Fibroblast of peridontal ligament (primary cell): ENCODE data around the gene B3GAT1.

Experiments
- DNase-seq: peaks from one replicate; pipeline ENCODE4 v3.0.0-alpha.2; 2010; ENCODE audit errors: extremely low read depth

B3GAT1 gene

GRCh38 chr11:134372536-134372935, 39.5 kb downstream of the B3GAT1 start:
- DNase-seq = no peak

- DNase-seq = no peak
Observed at GRCh38 chr11:134371436-134372185, 40.4 kb downstream of the B3GAT1 start.

GRCh38 chr11:134370526-134371435, 41.3 kb downstream of the B3GAT1 start:
- no peak for DNase-seq

- DNase-seq = no peak
Observed at GRCh38 chr11:134369656-134370525, 42.2 kb downstream of the B3GAT1 start.

GRCh38 chr11:134367781-134368180, 44.3 kb downstream of the B3GAT1 start:
- DNase-seq = no peak

- DNase-seq = no peak
Observed at GRCh38 chr11:134366254-134366653, 45.8 kb downstream of the B3GAT1 start.

- DNase-seq = no peak
Observed at GRCh38 chr11:134365011-134365925, 46.8 kb downstream of the B3GAT1 start.

GRCh38 chr11:134364261-134364660, 47.8 kb downstream of the B3GAT1 start:
- DNase-seq = no peak

- DNase-seq = no peak
Observed at GRCh38 chr11:134363592-134363991, 48.5 kb downstream of the B3GAT1 start.

- DNase-seq = no peak
Observed at GRCh38 chr11:134363161-134363560, 48.9 kb downstream of the B3GAT1 start.

- no peak for DNase-seq
Observed at GRCh38 chr11:134362192-134362901, 49.7 kb downstream of the B3GAT1 start.

- DNase-seq = no peak
Observed at GRCh38 chr11:134361661-134362060, 50.4 kb downstream of the B3GAT1 start.

- DNase-seq = peak; percentile 1
Observed at GRCh38 chr11:134360050-134360835, 51.8 kb downstream of the B3GAT1 start.

GRCh38 chr11:134359646-134360045, 52.4 kb downstream of the B3GAT1 start:
- no peak for DNase-seq

GRCh38 chr11:134358856-134359490, 53.1 kb downstream of the B3GAT1 start:
- no peak for DNase-seq

- no peak for DNase-seq
Observed at GRCh38 chr11:134358165-134358855, 53.7 kb downstream of the B3GAT1 start.

GRCh38 chr11:134357545-134357839, 54.5 kb downstream of the B3GAT1 start:
- no peak for DNase-seq
